Measurements from ENCODE around the gene RASL11A. TPM values are rescaled to one million over a fixed set of nuclear protein-coding genes. Genes with fewer than 3 reads are reported as not detected.

The RASL11A gene
- total and polyA plus RNA-seq, 2 of the 13 experiments (the other 11 are each of a cell fraction or from before 2014, with no cell fraction given) = 3.0 to 4.1 TPM

DNA sequence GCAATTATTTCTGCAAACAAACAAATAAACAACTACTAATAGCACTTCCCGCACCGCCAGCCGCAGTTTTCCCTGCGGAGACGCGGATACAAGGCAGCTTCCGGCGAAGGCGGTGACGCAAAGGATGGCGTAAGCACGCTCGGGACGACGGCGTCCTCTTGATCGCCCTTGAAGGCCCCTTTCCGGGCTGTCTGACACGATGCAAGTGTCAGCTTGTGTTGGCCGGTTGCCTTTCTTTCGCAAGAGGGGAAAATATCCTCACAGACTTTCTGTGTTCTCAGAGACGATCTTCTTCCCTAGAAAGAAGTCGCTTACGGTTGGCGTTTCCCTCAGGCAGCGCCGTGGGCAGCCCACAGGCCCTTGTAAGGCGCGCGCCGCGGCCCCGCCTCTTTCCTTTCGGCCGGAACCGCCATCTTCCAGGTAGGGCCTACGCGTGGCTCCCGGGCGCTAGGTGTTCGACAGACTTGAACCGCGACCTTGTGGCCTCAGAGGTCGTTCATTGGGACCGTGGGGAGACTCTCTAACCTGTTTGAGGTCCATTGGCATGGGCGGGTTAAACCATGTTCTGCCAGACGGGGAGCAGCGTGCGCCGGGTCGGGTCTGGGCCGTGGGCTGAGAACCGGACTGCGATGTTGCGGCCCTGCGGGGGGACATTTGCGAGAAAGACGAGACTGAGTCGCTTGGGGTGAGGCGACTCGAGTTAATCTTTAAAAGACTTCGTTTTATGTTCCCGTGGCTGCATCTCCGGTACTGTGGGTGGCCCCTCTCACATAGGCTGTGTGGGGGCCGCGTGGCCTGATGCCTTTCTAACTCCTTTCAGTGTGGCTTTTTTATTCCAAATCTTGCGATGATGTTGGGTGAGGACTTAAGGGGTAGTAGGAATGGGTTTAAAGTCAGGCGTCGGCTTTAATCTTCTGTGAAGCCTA, 19.2 kb upstream of the RASL11A start, which contains the start of gene RPL21 (continued):
- TF ChIP-seq NFKB2 (CRISPR knock-in tag; IDR thresholded peaks at IDR 0.05; ENCODE audit: borderline replicate concordance) (peak; percentile 89), SIN3A (IDR thresholded peaks at IDR 0.05; ENCODE audit: borderline replicate concordance, low read depth, low read length) (no peak; the same call in 1 of the 2 replicates), ZNF33B (CRISPR knock-in tag; IDR thresholded peaks at IDR 0.05) (0 out of 2 replicates have a peak, but pooled peaks have one; percentile 58), ZSCAN9 (CRISPR knock-in tag; IDR thresholded peaks at IDR 0.05; ENCODE audit: borderline replicate concordance) (peak; percentile 55; the same call in 1 of the 2 replicates), MAZ (IDR thresholded peaks at IDR 0.05; ENCODE audit: borderline replicate concordance, low read depth, low read length) (no peak), MAZ (CRISPR knock-in tag; IDR thresholded peaks at IDR 0.05; ENCODE audit: low read depth) (peak; percentile 35; the same call in 1 of the 2 replicates), ZBTB8A (CRISPR knock-in tag; IDR thresholded peaks at IDR 0.05; ENCODE audit: borderline replicate concordance, low read depth) (0 out of 2 replicates have a peak, but pooled peaks have one; percentile 53), ZFX (CRISPR knock-in tag; IDR thresholded peaks at IDR 0.05; ENCODE audit: low read depth) (peak; percentile 100), ZKSCAN1 (IDR thresholded peaks at IDR 0.05; ENCODE audit: low read length) (no peak), ESRRA (CRISPR knock-in tag; IDR thresholded peaks at IDR 0.05; ENCODE audit: low read depth) (peak; percentile 85)
- TF ChIP-seq, protein P1, sequence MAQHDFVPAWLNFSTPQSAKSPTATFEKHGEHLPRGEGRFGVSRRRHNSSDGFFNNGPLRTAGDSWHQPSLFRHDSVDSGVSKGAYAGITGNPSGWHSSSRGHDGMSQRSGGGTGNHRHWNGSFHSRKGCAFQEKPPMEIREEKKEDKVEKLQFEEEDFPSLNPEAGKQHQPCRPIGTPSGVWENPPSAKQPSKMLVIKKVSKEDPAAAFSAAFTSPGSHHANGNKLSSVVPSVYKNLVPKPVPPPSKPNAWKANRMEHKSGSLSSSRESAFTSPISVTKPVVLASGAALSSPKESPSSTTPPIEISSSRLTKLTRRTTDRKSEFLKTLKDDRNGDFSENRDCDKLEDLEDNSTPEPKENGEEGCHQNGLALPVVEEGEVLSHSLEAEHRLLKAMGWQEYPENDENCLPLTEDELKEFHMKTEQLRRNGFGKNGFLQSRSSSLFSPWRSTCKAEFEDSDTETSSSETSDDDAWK (CRISPR knock-in tag; IDR thresholded peaks at IDR 0.05) = no peak
- TF ChIP-seq, protein P2, sequence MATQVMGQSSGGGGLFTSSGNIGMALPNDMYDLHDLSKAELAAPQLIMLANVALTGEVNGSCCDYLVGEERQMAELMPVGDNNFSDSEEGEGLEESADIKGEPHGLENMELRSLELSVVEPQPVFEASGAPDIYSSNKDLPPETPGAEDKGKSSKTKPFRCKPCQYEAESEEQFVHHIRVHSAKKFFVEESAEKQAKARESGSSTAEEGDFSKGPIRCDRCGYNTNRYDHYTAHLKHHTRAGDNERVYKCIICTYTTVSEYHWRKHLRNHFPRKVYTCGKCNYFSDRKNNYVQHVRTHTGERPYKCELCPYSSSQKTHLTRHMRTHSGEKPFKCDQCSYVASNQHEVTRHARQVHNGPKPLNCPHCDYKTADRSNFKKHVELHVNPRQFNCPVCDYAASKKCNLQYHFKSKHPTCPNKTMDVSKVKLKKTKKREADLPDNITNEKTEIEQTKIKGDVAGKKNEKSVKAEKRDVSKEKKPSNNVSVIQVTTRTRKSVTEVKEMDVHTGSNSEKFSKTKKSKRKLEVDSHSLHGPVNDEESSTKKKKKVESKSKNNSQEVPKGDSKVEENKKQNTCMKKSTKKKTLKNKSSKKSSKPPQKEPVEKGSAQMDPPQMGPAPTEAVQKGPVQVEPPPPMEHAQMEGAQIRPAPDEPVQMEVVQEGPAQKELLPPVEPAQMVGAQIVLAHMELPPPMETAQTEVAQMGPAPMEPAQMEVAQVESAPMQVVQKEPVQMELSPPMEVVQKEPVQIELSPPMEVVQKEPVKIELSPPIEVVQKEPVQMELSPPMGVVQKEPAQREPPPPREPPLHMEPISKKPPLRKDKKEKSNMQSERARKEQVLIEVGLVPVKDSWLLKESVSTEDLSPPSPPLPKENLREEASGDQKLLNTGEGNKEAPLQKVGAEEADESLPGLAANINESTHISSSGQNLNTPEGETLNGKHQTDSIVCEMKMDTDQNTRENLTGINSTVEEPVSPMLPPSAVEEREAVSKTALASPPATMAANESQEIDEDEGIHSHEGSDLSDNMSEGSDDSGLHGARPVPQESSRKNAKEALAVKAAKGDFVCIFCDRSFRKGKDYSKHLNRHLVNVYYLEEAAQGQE (IDR thresholded peaks at IDR 0.05; ENCODE audit: borderline replicate concordance in 1 of 2, low read depth in 1 of 2, low read length in 2 of 2) = peak in 1 of 2 experiments; percentile 40; a peak in 1 of 4 replicates
- TF ChIP-seq, protein P3, sequence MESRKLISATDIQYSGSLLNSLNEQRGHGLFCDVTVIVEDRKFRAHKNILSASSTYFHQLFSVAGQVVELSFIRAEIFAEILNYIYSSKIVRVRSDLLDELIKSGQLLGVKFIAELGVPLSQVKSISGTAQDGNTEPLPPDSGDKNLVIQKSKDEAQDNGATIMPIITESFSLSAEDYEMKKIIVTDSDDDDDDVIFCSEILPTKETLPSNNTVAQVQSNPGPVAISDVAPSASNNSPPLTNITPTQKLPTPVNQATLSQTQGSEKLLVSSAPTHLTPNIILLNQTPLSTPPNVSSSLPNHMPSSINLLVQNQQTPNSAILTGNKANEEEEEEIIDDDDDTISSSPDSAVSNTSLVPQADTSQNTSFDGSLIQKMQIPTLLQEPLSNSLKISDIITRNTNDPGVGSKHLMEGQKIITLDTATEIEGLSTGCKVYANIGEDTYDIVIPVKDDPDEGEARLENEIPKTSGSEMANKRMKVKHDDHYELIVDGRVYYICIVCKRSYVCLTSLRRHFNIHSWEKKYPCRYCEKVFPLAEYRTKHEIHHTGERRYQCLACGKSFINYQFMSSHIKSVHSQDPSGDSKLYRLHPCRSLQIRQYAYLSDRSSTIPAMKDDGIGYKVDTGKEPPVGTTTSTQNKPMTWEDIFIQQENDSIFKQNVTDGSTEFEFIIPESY (CRISPR knock-in tag; IDR thresholded peaks at IDR 0.05) = peak; percentile 9; the same call in 1 of the 2 replicates
- TF ChIP-seq, protein P4, sequence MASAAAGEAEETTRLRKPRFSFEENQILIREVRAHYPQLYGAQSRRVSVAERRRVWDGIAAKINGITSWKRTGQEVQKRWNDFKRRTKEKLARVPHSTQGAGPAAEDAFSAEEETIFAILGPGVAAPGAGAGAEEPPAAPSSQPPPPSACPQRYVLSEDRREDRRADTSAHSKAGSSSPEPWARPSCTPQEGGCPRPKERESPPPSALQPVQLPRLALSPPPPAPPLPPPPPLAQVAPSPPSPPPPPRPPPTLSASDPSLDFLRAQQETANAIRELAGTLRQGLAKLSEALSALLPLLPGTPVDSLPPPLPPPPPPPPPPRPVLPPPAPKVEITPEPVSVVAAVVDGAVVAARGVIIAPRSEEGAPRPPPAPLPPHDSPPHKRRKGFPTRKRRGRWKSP (CRISPR knock-in tag; IDR thresholded peaks at IDR 0.05) = peak; percentile 73
- TF ChIP-seq, protein P5, sequence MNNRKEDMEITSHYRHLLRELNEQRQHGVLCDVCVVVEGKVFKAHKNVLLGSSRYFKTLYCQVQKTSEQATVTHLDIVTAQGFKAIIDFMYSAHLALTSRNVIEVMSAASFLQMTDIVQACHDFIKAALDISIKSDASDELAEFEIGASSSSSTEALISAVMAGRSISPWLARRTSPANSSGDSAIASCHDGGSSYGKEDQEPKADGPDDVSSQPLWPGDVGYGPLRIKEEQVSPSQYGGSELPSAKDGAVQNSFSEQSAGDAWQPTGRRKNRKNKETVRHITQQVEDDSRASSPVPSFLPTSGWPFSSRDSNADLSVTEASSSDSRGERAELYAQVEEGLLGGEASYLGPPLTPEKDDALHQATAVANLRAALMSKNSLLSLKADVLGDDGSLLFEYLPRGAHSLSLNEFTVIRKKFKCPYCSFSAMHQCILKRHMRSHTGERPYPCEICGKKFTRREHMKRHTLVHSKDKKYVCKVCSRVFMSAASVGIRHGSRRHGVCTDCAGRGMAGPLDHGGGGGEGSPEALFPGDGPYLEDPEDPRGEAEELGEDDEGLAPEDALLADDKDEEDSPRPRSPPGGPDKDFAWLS (CRISPR knock-in tag; IDR thresholded peaks at IDR 0.05; ENCODE audit: borderline replicate concordance) = no peak
- TF ChIP-seq, protein P6, sequence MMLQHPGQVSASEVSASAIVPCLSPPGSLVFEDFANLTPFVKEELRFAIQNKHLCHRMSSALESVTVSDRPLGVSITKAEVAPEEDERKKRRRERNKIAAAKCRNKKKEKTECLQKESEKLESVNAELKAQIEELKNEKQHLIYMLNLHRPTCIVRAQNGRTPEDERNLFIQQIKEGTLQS (CRISPR knock-in tag; IDR thresholded peaks at IDR 0.05) = peak; percentile 6; the same call in 1 of the 2 replicates
